ENCODE measurements around the gene RBM39. TPM values are rescaled to one million over a fixed set of nuclear protein-coding genes. Genes with fewer than 3 reads are reported as not detected.
"Not testable (repeated sequence)": the region's sequence is repeated elsewhere in the genome, so short reads cannot be mapped to it uniquely, and the experiment has no call there.

RBM39 gene
- total RNA-seq, 4 donors from 2014 or later = 165 to 303 (median 188) TPM

DNA sequence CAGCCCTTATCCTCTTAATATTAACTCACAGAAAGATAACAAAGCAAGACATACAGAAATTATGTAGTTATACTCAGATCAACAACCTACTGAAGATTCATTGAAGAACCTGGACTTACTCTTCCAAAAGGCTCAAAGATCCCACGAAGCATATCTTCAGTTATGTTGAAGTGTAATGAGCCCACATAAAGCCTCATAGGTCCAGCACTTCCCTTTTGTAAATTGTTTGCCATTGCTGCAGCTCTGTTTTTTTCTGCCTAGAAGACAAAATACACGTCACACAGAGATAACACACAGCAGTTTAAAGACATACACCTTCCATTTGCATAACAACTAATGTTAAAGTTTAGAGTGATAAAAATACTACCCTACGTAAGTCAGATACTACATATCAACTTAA is 20.4 kb downstream of the RBM39 start:
- intact Hi-C loops (cut with DNase I; ENCODE audit: low total_unique reads) = no loop called here
- TF ChIP-seq POLR2A (IDR thresholded peaks at IDR 0.05) = no peak
- TF ChIP-seq, protein P1, sequence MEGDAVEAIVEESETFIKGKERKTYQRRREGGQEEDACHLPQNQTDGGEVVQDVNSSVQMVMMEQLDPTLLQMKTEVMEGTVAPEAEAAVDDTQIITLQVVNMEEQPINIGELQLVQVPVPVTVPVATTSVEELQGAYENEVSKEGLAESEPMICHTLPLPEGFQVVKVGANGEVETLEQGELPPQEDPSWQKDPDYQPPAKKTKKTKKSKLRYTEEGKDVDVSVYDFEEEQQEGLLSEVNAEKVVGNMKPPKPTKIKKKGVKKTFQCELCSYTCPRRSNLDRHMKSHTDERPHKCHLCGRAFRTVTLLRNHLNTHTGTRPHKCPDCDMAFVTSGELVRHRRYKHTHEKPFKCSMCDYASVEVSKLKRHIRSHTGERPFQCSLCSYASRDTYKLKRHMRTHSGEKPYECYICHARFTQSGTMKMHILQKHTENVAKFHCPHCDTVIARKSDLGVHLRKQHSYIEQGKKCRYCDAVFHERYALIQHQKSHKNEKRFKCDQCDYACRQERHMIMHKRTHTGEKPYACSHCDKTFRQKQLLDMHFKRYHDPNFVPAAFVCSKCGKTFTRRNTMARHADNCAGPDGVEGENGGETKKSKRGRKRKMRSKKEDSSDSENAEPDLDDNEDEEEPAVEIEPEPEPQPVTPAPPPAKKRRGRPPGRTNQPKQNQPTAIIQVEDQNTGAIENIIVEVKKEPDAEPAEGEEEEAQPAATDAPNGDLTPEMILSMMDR (IDR thresholded peaks at IDR 0.05) = no peak
- WGBS, 2 donors = 82 to 91% methylated on average over 3 of the region's 3 CpGs
- H3K4me3 ChIP-seq (ENCODE audit: low read depth, poor library complexity, severe bottlenecking) = no peak overlapping the region
- DNase-seq (ENCODE audit: low spot score in 2 of 2) = no peak

- 94% methylated on average over 3 of the region's 3 CpGs for WGBS, 2 donors
- TF ChIP-seq, protein P1 (IDR thresholded peaks at IDR 0.05) = no peak
- intact Hi-C loops (cut with DNase I; ENCODE audit: low total_unique reads) = no loop called here
- DNase-seq (ENCODE audit: low spot score in 2 of 2) = no peak
- H3K4me3 ChIP-seq (ENCODE audit: low read depth, poor library complexity, severe bottlenecking) = no peak overlapping the region
These were observed 20.8 kb downstream of the RBM39 start for GRCh38 chr20:35721219-35721618.

GRCh38 chr20:35720165-35721123 is 21.6 kb downstream of the RBM39 start:
- TF ChIP-seq POLR2A (IDR thresholded peaks at IDR 0.05) = no peak
- TF ChIP-seq, protein P1 (IDR thresholded peaks at IDR 0.05) = no peak
- no peak for DNase-seq (ENCODE audit: low spot score in 2 of 2)
- intact Hi-C loops (cut with DNase I; ENCODE audit: low total_unique reads) = no loop called here
- 92 to 94% methylated on average over 13 of the region's 13 CpGs for WGBS, 2 donors
- H3K4me3 ChIP-seq (ENCODE audit: low read depth, poor library complexity, severe bottlenecking) = no peak overlapping the region

- H3K4me3 ChIP-seq (ENCODE audit: low read depth, poor library complexity, severe bottlenecking) = no peak overlapping the region
- DNase-seq (ENCODE audit: low spot score in 2 of 2) = no peak
- WGBS, 2 donors = 65 to 81% methylated on average over 8 of the region's 8 CpGs
- intact Hi-C loops (cut with DNase I; ENCODE audit: low total_unique reads) = no loop called here
- TF ChIP-seq, protein P1 (IDR thresholded peaks at IDR 0.05) = no peak
- TF ChIP-seq POLR2A (IDR thresholded peaks at IDR 0.05) = no peak
These were observed 22.3 kb downstream of the RBM39 start for GRCh38 chr20:35719717-35720116.

GRCh38 chr20:35718972-35719635 is 23.0 kb downstream of the RBM39 start:
- no peak for DNase-seq (ENCODE audit: low spot score in 2 of 2)
- TF ChIP-seq POLR2A (IDR thresholded peaks at IDR 0.05) = no peak
- TF ChIP-seq, protein P1 (IDR thresholded peaks at IDR 0.05) = no peak
- WGBS, 2 donors = 79 to 84% methylated on average over 12 of the region's 12 CpGs
- intact Hi-C loops (cut with DNase I; ENCODE audit: low total_unique reads) = no loop called here
- no peak overlapping the region for H3K4me3 ChIP-seq (ENCODE audit: low read depth, poor library complexity, severe bottlenecking)

- 89 to 92% methylated on average over 8 of the region's 8 CpGs for WGBS, 2 donors
- H3K4me3 ChIP-seq (ENCODE audit: low read depth, poor library complexity, severe bottlenecking); intact Hi-C loops (cut with DNase I; ENCODE audit: low total_unique reads); DNase-seq (ENCODE audit: low spot score in 2 of 2): not testable (repeated sequence)
These were observed 23.7 kb downstream of the RBM39 start for GRCh38 chr20:35718321-35718720.

Data from lower leg skin (tissue), 4 donors.